Measurements from ENCODE around the gene FAM20C.

FAM20C gene

DNA sequence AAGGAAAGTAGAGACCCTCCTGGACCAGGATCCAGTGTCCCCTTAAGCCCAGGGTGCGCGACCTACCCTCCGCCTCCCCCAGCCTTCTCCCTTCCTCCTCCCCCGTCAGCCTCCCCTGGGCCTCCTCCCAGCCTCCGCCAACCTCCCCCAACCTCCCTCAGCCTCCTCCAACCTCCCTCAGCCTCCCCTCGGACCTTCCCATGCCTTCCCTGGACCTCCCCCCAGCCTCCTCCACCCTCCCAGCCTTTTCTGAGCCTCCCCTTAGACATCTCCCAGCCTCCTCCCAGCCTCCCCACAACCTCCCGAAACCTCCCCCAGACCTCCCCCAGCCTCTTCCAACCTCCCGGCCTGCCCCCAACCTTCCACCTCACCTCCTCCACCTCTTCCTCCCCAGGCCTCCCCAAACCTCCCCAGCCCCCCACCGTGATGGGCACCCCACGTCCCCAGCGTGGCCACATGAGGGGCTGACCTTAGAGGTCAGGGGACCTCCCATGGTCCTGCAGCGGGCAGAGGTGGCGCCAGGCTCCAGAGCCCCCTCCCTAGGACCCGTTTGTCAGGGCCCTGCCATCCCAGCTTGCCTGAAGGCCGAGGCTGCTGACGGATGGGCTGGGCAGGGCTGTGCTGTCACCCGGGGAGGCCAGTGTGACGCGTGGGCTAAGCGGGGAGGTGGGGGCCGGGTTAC, 18.8 kb downstream of the FAM20C start:
- no peak for DNase-seq

DNA sequence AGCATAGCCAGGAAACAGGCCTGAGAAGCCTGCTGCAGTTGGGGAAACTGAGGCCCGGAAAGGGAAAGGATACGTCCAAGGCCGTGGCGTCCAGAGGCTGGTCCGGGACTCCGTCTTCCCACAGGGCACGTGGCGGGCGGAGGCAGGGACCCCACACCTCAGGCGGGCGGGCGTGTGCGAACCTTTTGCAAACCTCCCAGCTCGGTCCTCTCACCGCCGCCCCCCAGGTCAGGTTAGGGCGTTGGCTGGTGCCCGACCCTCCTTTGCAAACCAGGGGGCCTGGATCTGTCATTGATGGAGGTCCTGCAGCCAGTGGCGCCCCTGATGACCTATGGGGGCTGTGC, 19.3 kb downstream of the FAM20C start:
- no peak for DNase-seq

DNA sequence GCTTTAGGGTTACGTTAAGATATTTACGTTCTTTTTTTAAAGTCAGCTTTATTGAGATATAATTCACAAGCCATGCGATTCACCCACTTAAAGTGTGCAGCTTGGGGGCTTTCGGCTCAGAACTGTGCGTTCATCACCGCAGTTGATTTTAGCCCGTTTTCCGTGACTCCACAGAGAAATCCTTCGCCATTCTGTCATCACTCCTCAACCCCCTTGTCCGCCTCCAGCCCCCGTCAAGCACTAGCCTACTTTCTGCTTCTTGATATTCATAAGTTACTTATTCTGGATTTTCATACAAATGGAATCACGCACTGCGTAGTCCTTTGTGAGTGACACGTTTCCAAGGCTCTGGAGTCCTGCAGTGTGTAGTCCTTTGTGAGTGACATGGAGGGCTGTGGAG, 20.4 kb downstream of the FAM20C start:
- DNase-seq: no peak

DNA sequence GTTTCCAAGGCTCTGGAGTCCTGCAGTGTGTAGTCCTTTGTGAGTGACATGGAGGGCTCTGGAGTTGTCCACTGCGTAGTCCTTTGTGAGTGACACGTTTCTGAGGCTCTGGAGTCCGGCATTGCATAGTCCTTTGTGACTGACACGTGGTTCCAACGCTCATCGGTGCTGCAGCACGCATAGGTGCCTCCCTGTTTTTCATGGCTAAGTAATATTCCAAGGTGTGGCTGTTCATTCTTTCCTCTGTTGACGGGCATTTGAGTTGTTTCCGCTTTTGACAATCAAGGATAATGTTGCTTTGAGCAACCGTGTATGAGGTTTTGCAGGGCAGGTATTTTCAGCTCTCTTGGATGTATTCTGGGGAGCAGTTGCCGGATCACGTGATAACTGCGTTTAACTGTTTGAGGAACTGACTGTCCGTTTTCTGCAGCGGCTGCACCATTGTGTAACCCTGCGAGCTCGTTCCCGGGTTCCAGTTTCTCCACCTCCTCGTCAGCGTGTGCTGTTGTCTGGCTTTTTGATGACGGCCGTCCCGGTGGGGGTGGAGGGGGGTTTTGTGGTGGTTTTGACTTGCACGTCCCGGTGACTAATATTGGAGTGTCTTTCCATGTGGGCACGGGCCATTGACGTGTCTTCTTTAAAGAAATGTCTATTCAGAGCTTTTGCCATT, 21.1 kb downstream of the FAM20C start:
- DNase-seq: no peak

DNA sequence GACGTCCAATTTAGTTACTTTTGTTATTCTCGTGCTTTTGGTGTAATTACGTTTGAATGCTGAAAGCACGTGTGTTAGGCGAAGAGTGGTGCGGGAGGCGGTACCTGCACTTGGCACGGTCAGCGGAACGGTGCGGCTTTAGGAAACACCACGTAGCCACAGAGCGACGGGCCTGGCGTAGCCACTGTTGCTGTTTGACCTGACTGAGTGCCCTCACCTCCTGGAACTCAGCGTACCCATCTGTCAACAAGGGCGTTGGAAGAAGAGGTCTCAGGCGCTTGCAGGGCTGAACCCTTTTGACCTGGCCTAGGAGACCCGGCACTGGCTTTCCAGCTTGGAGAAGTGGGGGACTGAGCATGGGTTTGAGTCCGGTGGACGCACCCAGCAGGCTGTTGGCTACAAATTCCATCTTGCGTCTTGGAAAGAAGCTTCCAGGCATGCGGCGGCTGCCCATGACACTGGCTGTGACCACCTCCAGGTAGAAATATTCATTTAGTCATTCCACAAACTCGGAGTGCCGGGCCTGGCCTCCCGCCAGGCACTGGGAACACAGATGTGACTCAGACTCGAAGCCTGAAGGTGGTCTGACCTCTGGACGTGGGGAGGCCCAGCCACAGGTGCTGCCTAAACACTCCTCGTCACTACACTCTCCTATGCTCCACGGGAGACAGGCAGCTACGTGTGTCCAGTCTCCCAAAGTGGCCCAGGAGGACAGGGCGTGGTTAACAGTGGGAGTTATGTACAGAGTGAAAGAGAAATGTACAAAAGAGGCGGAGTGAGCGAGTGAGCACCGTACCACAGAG, 22.2 kb downstream of the FAM20C start:
- DNase-seq: no peak

DNA sequence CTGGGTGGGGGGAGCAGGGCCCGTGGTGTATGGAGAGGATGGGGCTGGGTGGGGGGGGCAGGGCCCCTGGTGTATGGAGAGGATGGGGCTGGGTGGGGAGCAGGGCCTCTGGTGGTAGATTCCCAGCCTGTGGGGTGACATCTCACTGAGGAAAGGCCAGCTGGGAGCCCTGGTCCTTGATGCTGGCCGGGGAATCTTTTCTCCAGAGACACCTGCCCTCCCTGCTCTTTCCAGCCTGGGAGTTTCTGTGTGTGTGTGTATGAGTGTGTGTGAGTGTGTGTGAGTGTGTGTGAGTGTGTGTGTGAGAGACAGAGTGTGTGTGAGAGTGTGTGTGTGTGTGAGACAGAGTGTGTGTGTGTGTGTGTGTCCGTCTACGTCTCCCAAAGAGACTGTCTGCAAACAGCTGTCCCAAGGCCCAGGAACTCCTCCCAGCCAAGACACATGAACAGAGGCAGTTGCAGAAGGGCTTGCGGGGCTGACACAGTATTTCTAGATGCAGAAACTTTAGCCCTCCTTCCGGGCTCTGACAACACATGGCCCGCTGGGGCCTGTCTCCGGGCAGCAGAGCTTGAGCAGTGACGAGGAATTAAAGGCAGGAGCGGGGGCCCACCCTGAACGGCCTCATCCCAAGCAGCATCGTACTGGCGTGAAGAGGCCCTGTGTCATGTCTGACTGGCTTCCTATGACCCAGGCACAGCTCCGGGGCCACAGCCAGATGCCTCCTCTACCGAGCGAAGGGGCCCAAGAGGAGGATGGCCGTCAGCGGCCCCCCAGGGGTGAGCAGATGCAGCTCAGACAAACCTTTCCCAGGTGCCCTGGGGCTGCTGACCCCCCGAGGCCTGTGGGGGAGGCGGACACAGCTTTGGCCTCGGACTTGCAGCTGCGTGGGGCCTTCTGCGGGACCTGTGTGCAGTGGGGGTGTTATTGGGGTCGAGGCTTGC, 24.3 kb downstream of the FAM20C start:
- no peak for DNase-seq

DNA sequence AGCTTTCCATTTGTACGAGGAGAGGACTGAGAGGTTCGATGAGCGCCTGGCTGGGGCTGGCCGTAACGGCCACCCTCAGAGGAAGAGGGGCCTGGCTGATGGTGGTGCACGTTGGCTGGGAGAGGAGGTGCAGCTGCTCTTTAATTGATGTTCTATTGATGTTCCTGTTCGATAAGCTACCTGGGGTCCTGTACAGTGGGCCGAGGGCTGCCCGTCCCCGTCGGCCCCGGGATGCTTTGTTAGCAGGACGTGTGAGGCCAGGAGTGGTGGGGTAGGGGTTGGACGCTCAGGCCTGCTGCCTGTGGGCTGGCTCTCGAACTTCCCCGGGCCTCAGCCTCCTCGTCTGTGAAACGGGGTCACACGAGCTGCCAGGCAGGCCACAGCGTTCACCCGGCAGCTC, 25.4 kb downstream of the FAM20C start:
- DNase-seq: no peak

DNA sequence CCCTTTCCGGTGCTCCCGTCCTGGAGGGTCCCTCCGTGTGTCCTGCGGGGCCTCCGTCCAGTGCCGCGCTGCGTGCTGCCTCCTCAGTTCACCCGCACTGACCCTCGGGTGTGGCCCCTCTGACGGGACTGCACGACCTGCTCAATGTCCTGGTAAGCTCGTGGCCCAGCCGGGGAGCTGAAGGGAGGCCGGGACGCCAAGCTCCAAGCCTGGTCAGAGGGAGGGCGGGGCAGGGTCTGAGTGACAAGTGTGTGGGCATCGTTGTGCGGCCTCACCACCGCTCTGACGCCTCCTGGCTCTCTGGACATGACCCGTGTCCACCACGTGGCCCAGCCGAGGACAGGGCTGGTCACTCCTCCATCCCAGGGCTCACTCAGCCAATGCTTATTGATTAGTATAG, 25.9 kb downstream of the FAM20C start:
- DNase-seq: no peak

DNA sequence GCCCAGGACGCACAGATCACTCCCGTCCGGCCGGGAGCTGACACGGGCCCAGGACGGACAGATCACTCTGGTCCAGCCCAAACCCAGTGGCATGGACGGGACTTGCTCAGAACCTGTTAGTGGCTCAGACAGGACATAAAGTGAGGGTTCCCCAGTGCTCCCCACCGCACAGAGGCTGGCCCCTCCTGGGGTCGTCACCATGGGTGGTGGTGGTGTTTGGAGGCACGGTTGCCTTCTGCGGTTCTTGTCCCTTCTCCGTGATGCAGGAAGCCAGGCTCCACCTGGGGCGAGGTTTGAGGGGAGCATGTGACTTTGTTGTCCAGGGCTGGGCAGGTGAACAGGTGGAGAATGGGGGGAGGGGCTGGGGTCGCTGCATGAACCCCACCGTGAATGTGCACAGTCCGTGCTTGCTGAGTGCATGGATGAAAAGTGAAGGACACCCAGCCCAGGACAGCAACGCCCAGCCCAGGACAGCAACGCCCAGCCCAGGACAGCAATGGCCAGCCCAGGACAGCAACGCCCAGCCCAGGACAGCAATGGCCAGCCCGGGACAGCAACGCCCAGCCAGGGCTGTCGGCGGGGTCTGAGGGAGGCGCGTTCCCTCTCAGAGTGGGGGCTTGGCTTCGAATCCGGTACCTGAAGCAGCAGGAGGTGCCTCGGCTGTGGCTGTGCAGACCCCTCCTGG, 26.7 kb downstream of the FAM20C start:
- no peak for DNase-seq

DNA sequence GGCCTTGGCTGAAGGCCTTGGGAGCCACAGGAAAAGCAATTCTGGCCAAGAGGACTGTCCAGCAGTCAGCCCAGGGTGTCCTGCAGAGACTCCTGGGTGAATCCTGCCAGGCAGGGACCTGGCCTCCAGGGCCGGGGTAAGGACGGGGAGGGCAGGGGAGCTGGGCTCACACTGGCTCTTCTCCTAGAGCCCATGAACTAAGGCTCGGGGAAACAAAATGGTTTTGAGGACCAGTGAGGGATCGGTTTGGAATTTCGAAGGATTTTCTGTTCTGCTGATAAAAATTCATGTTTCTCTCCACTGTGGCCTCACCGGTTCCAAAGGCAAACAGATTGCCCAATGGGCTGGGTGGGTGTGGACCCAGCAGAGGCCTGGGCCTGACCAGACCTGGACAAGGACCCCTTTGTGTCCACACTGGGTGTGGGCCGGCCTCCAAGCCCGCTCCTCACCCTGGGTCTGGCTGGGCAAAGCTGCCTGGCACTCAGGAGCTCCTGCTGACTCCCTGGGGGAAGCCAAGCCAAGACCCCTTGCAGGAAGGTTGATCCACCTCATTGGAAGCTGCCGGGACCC, 27.3 kb downstream of the FAM20C start:
- no peak for DNase-seq

DNA sequence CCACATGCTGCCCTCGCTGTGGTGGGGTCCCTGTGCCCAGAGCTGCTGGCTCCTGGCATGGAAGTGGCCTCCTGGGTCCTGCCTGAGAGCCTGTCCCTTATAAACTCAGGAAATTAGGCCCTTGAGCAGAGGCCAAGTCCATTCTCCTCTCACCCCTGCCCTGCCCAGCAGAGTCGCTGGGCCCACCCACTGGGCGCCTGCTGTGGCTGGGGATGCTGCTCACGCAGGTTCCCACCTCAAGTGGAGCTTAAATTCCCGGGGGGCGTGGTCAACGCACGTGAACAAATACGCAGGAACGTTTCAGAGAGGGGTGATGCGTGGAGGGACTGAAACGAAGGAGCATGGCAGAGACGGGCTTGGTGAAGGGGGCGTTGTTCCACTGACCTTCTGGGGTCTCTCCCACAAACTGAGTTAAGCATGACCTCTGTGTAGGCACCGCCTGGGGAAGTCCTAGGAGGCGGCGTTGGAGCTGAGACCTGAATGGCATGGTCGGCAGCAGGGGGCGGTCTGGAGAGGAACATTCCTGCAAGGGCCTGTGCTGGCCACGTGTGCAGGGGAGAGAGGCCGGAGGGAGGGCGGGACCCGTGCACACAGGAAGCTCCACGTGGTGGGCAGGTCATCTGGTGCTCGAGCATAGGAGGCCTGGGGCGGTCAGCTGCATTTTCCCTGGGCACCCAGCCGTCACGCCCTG, 27.9 kb downstream of the FAM20C start:
- DNase-seq: no peak

DNA sequence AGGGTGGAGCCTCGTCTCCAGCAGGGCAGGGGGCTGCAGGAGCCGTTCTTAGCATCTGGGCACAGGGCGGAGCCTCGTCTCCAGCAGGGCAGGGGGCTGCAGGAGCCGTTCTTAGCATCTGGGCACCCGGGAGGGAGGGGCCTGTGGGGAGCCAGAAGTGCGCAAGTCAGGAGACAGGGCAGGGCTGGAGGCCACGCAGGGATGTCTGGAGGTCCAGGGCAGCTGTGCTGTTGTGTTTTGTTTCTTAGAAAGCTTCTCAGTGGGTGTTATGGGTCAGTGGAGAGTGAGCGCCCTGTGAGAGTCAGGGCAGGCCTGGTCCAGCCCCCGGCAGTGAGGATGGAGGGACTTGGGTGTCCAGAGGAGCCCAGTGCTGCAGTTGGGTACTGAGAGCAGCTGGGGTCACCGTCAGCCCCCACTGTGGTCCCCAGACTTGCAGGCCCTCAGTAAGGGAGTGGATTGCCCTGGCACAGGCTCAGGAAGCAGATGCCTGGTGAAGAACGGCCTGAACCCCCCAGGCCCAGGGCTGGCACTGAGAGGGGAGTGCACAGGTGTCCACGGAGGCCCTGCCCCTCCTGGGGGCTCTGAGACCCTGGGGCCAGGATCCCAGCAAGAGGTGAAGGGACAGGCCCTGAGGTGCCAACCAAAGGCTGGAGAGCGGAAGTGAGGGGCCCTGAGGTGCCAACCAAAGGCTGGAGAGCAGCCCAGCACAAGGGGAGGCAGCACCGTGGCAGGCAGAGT, 29.8 kb downstream of the FAM20C start:
- DNase-seq: no peak

DNA sequence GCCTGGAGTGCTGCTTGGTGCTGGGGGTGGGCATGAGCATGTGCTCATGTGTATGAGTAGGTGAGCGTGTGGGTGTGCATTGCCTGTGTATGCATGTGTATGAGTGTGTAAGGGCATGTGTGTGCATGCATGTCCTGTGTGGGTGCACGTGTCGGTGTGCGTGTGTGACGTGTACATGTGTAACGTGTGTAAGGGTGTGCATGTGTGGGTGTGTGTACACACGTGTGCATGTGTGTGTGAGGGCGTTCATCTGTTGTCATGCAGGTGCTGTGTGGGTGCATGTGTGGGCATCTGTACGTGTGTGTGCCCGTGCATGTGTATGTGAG, 30.3 kb downstream of the FAM20C start:
- DNase-seq: no peak

DNA sequence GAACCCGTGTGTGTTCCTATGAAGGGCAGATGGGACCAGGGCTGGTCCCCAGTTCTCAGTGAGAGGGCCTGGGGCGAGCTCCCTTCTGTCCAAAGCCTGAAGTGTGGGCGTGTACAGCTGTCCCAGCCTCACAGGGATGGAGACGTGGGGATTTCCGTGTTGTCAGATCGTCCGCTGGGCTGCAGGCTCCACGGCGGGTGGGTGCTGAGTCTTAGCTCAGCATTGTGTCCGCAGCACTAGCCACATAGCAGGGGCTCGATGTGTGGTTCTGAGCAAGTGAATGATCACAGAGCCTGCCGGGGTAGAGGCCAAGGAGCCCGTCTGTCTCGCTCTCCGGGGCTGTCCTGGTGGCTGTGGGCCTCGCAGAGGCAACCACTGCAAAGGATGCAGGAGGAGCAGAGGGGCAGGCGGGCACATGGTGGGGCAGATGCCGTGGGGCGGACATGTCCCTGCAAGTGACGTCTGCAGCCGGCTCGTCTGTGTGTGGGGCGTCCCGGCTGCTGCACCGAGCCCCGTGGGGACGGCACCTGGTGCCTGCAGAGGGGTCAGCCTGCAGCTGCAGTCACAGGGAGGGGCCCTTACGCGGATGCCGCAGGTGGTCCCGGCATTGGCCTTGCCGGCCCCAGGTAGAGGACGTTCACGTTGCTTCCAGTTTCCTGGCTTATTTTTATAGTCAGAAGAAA, 30.9 kb downstream of the FAM20C start:
- DNase-seq: no peak

DNA sequence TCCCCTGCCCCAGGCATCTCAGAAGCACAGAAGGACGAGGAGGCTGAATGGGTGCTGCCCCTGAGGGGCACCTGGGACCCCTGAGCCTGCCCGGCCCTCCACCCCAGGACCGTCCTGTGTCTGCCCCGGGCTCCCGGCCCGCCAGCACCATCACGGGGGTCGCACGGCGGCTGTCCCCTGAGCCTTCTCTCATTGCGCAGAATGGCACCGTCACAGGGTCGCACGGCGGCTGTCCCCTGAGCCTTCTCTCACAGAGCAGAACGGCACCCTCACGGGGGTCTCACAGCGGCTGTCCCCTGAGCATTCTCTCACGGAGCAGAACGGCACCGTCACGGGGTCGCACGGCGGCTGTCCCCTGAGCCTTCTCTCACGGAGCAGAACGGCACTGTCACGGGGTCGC, 31.5 kb downstream of the FAM20C start:
- DNase-seq: no peak

DNA sequence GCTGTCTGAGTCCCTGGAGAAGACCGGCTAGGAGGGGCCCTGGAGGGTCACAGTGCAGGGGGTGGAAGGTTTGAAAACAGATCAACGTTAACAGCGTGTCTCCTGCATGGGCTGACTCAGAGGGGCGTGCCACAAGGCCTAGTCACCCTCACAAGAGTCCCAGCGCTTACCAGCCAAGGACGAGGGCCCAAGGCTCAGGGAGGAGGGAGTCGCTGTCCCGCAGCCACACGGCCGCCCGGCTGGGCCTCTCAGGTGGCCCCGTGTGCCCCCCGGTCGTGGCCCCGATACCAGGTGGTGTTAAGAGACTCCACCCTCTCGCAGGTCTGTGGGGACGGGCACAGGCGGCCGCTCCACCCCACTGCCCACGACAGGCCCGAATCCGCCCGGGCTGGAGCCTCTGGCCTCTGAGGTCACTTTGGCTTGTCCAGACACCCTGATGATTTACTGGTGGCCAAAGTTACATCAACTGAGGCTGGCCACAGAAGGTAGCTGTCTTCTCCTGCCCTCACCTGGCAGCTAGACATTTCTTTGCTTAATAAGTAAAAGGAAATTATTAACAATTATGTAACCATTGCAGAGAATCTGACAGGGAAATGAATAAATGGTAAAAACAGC, 34.0 kb downstream of the FAM20C start:
- DNase-seq: no peak

DNA sequence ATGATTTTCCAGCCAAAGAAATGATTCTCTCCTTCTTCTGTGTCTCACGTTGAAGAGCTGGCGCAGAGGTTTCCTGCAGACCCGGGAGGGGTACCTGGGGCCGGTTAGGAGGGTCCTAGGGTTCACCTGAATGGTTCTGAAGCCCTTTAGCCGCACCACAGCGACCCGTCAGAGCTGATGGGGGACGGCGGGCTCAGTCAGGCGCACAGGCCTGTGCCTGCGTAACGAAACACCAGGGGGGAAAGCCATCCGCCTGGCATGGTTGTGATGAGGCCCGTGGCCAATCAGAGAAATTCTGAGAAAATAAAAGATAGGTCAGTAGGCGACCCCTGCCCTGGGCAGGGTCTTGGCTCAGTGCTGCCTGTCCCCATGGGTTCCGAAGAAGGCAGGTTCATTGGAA, 35.6 kb downstream of the FAM20C start:
- DNase-seq: no peak

DNA sequence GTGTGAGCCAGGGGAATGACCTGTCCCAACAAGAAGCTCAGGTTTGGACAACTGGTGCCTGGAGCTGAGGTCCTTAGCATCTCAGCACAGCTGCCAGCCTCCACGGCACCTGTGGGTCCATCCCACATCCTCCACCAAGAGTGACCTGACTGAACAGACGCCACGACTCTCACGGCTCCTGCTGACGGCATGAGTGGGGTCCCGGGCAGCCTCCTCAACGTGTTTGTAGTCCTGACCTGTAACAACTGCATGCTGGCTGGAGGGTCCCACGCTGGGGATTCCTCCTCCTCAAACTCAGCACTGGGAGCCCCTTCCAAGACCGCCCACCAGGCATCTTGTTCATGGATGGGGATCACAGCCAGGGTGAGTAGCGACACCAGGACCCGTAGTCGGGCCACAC, 36.2 kb downstream of the FAM20C start:
- DNase-seq: no peak

DNA sequence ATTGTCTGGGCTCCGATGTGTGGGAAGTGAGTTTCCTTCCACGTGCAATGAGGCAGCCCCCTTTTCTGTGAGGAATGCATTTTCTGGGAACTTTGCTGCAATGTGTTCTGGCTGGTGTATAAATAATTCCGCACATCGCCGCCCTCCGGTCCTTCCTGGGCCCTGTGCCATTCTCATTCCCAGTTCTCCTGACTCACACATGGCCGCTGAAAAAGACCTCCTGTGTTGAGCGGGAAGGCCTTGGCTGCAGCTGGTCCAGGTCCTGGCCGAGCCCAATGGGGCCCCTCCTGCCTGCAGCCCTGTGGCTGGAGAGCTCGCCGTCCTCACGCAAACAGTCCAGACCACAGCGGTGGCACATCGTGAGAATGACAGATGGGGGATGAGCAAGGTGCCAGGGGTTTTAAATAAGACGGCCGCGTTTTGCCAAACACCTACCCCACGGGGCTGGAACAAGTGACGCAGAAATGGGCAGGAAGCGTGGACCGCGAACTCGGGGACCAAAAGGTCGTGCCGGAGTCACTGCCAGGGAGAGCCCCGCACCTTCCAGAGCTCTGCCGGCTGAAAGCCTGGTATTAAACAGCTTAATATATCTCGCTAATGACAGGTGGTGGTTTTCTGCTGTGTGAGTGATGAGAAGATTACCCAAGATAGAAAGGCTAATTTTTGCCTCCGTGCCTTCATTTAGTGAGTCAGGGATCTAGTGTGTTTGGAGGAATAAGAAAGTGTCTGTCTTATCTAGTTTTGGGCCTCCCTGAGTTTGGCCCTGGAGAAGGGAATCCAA, 37.0 kb downstream of the FAM20C start:
- no peak for DNase-seq

Measured in activated T-cell treated with anti-CD3 and anti-CD28 coated beads, Interleukin-2, amount 50 U/mL, for 48 hours (primary cell).